ENCODE results near the gene CCR7. TPM values are rescaled to one million over a fixed set of nuclear protein-coding genes. Genes with fewer than 3 reads are reported as not detected.
A peak's percentile ranks its signal among the peaks of the same experiment; 100 is the strongest.

The CCR7 gene
- total RNA-seq, 1 experiment from 2014 or later, result 0.21 TPM

DNA sequence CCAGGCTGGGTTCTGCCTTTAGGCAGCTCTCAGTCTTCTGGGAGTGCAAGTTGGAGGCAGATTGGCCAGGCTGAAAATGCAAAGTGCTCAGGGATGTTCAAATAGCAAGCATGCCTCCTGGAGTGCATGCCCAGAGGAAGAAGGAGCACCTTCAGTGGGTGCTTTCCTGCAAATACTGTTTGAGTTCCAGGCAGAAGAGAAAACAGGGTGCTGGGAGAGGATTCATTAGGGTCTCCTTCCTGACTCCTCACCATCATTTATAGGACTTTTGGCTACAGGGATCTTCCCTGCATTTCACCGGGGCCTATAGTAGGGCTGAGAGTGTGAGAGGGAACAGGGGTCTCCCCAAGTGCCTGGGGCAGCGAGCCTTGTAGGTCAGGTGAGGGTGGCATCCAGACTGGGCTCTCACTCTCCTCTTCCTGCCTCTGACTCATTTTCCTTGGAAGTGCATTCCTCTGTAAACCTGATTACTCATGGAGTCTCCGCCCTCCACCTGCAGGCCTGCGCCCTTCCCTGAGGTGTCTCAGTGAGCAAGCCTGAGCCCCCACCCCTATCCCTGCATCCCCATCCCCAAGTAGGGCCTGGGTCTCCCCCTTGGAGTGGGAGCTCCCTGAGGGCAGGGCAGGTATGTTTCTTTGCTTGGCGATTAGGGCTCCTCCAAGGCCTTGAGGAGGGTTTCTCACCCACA lies 46.7 kb downstream of the CCR7 start:
- DNase-seq (ENCODE audit: low read depth), result peak; percentile 91

DNA sequence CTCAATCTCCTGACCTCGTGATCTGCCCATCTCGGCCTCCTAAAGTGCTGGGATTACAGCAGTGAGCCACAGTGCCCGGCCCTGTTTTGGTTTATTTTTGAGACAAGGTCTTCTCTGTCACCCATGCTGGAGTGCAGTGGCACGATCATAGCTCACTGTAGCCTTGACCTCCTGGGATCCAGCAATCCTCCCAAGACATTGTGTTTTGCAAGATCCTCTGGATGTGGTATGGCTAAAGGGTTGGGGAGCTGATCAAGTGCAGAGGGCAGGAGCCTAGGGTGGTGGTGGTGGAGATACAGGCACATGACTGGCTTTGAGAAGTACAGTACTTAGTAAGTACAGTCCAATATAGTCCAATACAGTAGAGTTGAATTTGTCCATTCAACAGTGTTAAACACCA lies 47.3 kb downstream of the CCR7 start:
- DNase-seq (ENCODE audit: low read depth), result no peak

DNA sequence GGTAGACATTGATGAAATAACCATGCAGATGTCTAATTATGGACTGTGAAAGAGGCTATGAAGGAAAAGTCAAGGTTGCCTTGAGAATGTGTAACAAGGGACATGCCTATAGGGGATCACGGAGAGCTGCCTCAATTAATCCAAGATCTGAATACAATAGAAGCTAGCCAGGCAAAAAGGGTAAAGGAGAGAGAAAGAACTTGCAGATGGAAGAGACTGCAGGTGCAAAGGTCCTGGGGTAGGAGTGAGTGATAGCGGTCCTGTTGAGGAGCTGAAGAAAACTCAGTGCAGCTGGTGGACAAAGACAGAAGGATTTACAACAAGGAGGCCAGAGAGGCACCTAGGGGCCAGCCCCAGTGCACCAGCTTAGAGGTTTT lies 48.0 kb downstream of the CCR7 start:
- no peak for DNase-seq (ENCODE audit: low read depth)

DNA sequence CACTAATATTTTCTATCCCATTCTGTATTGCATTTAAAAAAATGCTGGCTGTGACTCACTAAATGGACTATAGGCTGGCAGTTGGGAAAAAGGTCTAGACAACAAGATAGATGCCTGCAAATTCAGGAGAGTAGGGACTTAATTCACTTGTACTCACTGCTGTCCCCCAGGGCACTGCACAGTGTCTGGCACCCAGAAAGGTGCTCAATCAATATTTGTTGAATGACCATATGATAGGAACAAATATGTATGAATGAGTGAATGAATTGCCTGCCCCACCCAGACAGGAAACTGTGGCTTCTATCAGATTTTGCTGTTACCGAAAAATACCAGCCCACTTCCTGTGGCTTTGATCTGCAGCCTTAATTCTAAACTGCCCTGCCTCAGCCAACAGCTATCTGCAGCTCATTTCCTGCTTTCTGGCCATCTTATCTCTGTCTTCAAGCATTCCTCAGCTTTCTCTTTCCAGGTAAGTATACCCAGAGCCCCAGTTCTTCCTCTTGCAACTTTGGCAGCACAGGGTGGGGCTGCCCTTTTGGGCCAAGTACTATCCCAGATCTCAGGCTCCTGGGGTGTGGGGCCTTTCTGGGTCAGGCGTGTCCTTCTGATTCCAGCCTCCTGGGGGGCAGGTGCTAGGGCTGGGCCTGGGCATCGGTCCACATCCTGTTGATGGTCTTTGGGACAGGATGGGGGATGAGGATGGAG lies 48.5 kb downstream of the CCR7 start:
- DNase-seq (ENCODE audit: low read depth), result peak; percentile 96

DNA sequence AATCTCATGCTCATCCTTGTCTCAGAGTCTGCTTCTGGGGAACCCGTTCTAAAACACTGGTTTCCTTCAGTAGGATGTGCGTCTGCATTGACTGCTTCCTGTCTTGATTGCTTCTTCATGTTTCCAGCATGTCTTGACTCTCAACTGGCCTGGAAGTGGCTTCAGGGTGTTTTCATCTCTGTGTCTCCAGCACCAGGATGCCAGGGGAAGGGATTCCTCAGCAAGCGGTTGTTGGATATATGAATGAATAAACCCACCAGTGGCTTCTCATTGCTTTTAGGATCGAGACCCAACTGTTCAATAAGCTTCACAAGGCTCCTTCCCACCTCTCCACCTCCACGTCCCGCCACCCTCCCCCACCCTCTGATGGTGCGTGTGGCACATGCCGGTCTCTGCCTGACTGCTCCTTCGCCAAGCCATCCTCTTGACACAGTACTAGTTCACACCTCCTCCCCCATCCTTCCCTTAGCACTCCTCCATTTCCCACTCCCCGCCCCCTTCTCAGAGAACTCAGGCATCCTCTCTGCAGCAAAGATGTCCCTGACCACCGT lies 49.7 kb downstream of the CCR7 start:
- DNase-seq (ENCODE audit: low read depth), result no peak

DNA sequence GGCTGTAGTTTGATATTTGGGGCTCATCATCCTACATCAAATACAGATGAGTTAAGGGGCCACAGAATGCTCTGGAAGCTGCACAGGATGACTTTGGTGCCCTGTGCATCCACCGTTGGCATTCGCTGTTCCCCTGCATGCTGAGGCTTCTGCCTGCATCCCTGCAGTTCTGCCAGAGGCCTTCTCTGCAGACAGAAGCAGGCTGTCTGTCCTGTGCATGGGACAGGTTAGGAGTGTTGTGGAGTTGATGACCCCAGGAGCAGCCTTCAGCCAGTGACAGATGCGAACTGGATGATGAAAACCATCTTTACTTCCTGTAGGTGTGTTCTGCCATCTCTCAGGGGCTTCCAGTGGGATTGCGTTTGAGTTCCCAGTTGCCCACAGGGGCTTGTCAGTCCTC lies 50.3 kb downstream of the CCR7 start:
- DNase-seq (ENCODE audit: low read depth), result no peak

DNA sequence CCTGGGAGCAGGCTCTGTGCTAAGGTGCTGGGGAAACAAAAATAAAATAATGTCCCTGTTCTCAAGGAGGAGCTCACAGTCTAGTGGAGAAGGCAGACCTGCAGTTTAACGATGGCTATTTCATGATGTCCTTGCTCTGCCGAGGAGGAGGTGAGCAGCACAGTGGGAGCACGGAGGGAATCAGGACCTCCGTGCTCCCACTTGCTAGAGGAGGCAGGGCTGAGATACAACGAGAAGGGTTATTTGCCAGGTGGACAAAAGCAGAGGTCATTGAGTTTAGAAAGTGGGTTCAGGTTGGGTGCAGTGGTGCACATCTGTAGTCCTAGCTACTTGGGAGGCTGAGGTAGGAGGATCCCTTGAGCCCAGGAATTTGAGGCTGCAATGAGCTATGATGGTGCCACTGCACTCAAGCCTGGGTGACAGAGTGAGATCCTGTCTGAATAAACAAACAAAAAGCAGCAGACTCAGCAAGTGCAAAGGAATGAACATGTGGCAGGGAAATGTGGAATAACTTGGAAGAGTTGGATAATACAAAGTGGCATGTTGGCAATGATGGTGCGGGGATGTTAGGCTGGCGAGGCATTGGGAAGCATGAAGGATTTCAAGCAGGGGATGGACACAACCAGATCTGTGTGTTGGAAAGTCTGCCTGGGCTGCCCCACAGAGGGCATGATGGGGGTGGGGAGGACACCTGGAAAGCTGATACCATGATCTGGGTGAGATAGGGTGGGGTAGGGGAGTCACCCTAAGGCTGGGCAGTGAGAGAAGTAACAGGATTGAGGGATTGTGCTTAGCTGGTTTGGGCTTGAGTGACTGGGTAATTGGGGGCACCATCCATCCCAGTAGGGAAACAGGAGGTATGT lies 51.0 kb downstream of the CCR7 start:
- no peak for DNase-seq (ENCODE audit: low read depth)

DNA sequence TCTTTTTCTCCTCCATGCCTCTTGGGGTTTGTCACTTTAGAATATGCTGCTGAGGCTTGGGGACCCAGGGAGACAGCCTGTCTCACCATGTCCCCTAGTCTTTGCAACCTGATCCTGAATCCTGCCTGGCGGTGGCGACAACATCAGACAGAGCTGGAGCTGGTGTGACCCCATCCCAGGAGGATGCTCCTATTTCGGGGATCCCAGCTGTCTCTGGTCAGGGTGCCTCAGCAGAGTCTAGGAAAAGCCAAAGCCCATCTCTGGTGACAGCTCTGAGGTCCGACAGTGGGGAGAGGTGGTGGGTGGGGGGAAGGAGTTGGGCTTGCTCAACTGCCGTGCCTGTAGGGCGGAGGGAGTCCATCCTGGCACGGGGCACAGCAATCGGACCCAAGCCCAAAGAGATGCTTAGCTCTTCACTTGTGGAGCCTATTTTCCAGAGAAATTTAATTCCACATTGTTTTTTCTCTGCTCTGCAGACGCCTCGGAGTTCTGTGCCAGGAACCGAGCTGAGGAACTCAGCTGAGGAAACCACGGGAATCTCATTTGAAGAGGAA lies 53.5 kb downstream of the CCR7 start:
- no peak for DNase-seq (ENCODE audit: low read depth)

DNA sequence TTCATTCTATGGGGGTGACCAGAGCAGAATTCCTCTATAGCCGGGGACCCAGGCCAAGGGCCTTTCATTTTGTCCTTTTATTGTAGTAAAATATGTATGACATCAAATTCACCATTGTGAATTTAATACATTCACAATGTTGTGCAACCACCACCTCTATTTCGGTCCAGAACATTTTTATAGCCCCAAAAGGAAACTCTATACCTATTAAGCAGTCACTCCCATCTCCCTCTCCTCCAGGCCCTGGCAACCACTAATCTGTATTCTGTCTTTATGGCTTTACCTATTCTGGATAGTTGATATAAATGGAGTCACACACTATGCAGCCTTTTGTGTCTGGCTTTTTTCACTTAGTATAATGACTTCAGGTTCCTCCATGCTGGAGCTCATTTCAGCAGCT lies 54.1 kb downstream of the CCR7 start:
- no peak for DNase-seq (ENCODE audit: low read depth)

DNA sequence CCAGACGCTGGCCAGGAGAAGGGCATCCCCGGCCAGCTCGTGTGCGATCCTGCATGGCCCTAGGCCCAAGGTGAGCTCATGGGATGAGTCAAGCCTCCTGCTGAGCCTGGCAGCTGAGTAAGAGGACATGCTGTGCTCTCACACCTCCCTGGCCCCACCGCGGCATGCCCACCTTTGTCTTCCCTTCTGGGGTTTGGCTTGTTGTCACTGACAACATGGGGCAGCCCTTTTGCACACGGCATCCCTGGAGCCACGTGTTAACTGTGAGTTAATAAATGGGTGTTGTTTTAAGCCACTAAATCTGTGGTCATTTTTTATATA lies 55.0 kb downstream of the CCR7 start:
- peak; percentile 96 for DNase-seq (ENCODE audit: low read depth)

DNA sequence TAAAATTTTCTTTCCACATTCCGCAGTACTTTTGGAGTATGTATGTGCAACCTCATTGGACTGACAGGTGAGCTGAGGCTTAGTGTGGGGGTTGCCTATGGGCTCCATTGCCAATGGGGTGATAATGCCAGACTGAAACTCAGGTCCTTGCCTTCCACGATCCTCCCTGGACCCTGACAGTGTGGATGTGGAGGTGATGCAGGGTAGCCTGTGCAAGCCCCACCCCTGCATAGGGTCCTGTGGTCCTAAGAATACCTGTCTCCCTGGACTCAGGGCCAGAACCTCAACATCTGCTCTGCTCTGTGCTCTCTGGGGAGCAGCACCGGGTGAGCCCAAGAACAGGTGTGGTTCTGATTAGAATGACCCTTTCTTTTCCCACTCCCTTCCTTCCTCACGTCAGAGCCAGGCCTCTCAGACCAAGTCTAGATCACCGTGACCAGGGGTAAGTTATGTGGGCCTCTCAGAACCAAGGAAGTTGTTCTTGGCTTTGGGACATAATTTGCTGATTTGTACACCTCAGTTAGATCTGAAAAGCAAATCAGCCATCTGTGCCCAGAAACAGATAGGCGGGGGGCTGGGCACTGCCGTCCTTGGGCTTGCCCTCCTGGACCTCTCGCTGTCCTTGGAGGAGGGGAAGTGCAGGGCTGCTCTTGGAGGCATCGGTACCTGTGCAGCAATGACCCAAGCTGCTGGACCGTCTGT lies 55.5 kb downstream of the CCR7 start:
- DNase-seq (ENCODE audit: low read depth), result no peak

DNA sequence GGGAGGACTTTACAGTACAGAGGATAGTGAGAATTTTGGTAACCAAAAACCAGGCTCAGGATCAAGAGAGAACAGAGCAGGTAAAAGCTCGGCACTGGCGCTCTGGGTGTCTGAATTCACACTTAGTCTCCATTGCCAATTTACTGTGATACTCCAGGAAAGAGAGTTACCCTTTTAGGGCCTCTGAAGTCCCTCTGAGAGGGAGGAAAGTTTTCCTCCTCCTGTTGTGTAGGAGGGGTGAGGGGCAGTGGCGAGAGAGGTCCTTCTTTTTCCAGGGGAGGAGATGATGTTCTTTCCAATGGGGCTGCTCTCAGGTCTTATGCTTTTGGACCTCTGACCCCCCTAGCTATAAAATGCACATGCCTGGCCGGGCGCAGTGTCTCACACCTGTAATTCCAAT lies 58.5 kb downstream of the CCR7 start:
- DNase-seq (ENCODE audit: low read depth), result no peak

Other genes starting within 250 kb of the CCR7 start
- gene GJD3, start 200.7 kb downstream of the CCR7 start, total RNA-seq (2014; rRNA removed; shearing (Covaris generic)), result not detected in 2 replicates
- gene TOP2A, start 147.6 kb downstream of the CCR7 start, total RNA-seq (2014; rRNA removed; shearing (Covaris generic)), result 154 and 155 TPM in 2 replicates
- 0.07 and 0.14 TPM in 2 replicates for gene IGFBP4, start 122.0 kb downstream of the CCR7 start, total RNA-seq (2014; rRNA removed; shearing (Covaris generic))
- gene TNS4, start 63.8 kb downstream of the CCR7 start, total RNA-seq (2014; rRNA removed; shearing (Covaris generic)), result 0.10 and 0.95 TPM in 2 replicates
- 62.0 and 83.4 TPM in 2 replicates for gene SMARCE1, start 82.3 kb upstream of the CCR7 start, total RNA-seq (2014; rRNA removed; shearing (Covaris generic))
- gene KRT222, start 99.7 kb upstream of the CCR7 start, total RNA-seq (2014; rRNA removed; shearing (Covaris generic)), result not detected in 2 replicates
- not detected in 2 replicates for gene KRT24, start 138.3 kb upstream of the CCR7 start, total RNA-seq (2014; rRNA removed; shearing (Covaris generic))
- not detected in 2 replicates for gene KRT25, start 189.9 kb upstream of the CCR7 start, total RNA-seq (2014; rRNA removed; shearing (Covaris generic))
- not detected in 2 replicates for gene KRT26, start 206.7 kb upstream of the CCR7 start, total RNA-seq (2014; rRNA removed; shearing (Covaris generic))
- not detected in 2 replicates for gene KRT27, start 217.1 kb upstream of the CCR7 start, total RNA-seq (2014; rRNA removed; shearing (Covaris generic))
- not detected in 2 replicates for gene KRT28, start 234.5 kb upstream of the CCR7 start, total RNA-seq (2014; rRNA removed; shearing (Covaris generic))